HG03139 (cell line): Measurements from ENCODE around the gene PJVK.
A peak's percentile ranks its signal among the peaks of the same experiment; 100 is the strongest.
"Not testable (repeated sequence)": the region's sequence is repeated elsewhere in the genome, so short reads cannot be mapped to it uniquely, and the experiment has no call there.

Experiments used
- ATAC-seq: cut with Tn5 transposase; IDR thresholded peaks from one replicate; pipeline ENCODE4 v1.9.1; 2021; ENCODE audit not compliant: unreplicated experiment

PJVK gene

GRCh38 chr2:178428396-178428806 is 22.8 kb upstream of the PJVK start:
- ATAC-seq: no peak

DNA sequence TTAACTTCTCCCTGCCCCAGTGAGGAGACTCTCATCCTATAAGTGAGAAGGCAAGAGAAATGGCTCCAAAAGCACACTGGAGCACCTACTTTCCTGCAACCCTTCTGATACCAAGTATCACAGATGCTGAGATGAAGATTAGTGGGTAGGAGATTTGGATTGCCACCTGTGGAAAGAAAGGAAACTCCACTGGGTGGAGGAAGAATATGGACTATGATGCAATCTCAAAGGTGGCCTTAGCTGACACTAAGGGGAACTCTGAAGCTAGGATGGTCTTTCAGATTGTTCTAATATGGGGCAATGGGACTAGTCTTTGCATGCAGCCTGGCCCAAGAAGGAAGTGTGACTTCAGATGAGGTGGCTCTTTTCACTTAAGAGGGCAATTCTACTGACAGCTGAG is 21.8 kb upstream of the PJVK start:
- ATAC-seq: no peak

DNA sequence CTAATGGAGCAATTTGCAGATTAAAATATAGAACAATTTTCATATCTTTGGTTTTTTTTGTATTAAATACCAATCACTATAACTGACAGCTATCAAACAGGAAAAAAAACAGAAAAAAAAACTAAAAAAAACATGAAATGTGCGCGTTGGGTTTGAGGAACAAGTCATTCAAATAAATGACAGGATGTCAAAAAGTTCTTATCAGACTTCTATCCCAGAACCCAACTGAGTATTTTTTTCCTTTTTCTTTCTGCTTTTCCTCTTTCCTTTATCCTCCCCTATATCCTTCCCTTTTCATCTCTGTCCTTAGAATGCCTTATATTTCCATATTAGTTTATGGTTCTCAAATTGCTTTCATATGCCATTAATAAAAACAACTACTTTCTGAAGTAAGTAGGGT is 14.5 kb upstream of the PJVK start:
- no peak for ATAC-seq

GRCh38 chr2:178441426-178441825 is 9.8 kb upstream of the PJVK start:
- no peak for ATAC-seq

- no peak for ATAC-seq
Measured at GRCh38 chr2:178448968-178449661, 2.1 kb upstream of the PJVK start.

DNA sequence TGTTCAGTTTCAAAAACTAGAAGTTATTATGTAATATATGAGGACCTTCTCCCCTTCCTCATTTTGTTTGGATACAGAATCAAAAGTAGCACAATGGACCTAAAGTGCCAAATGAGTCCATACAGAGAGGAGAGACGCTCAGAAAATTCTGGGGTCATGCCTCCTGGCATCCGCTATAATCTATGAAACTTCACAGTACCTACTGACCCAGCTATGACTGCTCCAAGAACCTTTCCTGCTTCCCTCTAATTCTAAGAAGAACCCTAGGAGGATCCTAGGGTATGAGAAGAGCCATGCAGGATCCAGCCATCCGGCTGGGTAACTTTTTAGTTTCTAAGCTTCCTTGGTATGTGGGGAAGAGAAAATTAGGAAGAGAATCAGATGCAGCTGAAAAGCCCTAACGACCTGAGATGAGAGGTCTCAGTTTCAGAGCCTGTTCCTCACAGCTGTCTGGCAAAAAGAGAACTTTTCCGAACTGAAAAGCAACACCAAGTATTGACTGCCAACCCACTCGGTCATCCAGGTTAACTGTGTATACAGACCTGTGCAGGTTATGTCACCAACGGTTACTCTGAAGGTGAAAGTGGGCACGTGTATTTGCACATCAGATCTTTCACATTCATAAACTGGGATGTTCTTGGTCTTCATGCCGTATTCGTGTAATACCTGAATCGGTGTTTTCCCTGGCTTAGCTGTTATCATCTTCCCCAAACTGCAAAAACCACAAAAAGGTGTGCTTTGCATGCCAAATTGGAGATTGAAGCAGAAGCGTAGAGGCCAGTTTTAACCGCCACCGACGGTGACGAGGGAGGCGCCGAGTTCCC is 1.3 kb upstream of the PJVK start:
- peak; percentile 4 for ATAC-seq

DNA sequence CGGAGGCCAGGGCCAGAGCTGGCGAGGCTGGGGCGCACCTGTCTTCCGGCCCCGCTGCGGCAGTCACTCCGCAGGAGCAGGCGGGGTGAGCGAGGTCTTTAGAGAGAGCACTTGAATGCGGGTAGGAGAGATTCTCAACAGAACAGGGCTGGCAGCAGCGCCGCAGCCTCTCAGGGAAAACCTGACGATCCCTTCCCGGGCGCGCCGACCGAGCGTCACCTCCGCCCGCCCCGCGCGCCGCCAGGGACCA is 729 bp upstream of the PJVK start:
- peak; percentile 46 for ATAC-seq

DNA sequence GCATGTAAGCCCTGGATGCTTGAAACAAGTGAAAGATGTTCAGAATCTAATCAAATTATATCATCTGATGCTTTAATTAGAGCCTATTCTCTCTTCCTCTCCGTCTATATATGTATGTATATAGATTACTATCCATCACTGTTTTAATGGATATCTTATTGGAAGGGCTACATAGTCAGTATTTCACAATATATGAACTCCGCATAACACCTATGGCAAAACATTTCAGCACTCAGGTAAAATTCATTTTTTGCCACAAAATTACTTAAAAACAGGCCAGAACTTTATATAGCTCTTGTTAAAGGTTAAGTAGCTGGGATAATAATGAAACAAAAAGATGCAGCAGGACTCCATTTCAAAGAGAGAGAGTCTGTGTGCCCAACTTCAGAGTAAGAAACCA is 1.2 kb downstream of the PJVK start:
- no peak for ATAC-seq

DNA sequence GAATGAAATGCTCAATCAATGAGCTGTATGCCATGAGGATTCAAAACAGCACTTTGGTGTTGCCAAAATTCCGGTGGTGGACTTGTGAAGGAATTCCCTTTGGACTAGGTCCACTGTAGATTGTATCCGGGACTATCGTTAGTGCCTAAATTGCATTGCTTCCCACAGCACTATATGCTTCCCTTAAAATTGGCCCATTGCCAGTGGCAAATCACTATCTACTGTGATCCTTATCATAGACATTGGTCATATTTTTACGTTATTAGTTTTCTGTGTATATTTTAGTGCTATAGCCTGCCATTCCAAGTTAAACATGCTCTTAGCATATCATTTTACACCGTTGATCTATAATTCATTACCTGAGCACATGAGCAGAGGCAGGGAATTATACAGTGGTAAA is 1.7 kb downstream of the PJVK start:
- ATAC-seq: no peak

GRCh38 chr2:178455947-178456346 is 4.8 kb downstream of the PJVK start:
- ATAC-seq: no peak

- no peak for ATAC-seq
Measured at GRCh38 chr2:178457390-178457886, 6.3 kb downstream of the PJVK start.

DNA sequence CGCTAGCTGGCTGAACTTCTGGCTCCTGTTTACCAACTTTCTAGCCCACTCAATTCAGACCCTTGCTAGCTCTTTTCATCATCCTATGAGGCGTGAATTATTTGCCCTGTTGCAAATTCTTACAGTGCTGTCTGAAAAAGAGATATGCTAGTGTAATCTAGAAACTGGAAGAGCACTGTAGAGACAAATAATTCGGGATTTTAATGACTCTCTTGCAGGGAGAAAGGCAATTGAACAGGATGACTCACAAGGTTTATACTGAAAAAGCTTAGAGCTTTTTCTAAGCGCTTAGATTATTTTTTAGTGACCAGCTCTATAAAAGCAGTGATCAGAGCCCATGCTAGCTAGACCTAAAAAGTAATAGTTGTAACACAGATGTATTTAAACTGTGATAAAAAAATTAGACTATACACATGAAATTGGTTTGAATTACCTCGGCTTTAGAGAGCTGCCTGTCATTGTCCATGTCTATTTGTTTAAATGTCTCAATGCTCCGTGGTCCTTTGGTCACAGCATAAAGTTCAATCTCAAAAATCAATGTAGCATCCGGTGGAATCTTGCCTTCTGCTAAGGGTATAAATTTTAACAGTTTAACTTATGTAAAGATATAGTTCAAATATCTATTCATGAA is 18.2 kb downstream of the PJVK start:
- ATAC-seq: no peak

DNA sequence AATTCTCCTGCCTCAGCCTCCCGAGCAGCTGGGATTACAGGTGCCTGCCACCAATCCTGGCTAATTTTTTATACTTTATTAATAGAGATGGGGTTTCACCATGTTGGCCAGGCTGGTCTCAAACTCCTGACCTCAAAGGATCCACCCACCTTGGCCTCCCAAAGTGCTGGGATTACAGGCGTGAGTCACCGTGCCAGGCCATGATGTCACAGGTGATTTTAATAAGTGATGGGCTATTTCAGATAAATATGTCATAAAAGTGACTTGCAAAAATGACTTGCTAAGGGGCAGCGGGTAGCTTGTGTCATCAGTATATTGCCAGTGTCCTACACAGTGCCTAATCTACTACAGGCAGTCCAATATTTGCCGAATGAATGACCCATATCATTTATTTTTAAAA is 20.1 kb downstream of the PJVK start:
- not testable (repeated sequence) for ATAC-seq

DNA sequence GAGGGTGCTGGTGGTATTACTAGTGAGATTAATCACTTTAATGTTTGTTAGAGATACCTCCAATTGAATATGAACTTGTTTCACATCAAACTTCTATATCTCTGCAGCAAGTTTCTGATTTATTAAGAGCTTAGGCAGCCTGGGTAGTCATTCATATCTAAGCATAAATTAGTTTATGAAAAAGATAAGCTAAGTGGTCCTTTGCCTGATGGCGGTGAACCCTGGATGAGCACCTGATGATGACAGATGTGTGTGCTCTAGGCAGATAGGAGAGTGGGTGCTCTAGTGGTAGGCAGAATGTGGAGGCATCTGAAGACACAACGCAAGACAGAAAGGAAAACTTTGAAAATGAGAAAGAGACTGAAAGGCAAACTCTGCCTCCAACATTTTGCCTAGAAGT is 22.2 kb downstream of the PJVK start:
- ATAC-seq: no peak

DNA sequence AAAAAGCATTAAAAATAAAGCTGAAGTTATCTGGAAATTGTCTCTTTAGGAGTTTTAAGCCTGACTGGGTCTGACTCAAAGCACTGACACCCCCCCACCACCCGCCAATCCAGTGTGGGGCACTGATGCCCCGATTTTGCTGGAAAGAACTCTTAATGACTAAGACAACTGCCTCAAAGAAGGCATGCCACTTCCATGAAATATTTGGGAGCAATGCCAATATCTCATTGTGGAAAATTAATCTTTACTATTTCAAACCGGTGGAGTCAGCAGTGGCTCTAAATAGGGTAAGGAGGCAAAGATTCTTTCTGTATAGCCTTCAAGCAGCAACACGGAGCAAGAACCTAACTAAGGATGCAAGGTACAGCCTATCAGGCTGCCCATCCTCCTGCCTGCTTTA is 22.8 kb downstream of the PJVK start:
- no peak for ATAC-seq

- ATAC-seq: no peak
Measured at GRCh38 chr2:178474560-178474959, 23.4 kb downstream of the PJVK start.

DNA sequence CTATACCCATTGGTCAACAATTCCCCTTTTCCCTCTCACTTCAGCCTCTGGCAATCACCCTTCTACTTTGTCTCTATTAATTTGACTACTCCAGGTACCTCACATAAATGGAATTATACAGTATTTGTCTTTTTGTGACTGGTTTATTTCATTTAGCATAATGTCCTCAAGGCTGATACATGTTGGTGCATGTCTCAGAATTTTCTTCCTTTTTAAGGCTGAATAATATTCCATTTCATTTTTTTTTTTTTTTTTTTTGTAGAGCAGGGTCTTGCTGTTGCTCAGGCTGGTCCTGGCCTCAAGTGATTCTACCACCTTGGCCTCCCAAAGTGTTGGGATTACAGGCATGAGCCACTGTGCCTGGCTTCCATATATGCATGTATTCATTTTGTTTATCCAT is 25.3 kb downstream of the PJVK start:
- no peak for ATAC-seq

GRCh38 chr2:178477443-178478129 is 26.4 kb downstream of the PJVK start:
- ATAC-seq: no peak

DNA sequence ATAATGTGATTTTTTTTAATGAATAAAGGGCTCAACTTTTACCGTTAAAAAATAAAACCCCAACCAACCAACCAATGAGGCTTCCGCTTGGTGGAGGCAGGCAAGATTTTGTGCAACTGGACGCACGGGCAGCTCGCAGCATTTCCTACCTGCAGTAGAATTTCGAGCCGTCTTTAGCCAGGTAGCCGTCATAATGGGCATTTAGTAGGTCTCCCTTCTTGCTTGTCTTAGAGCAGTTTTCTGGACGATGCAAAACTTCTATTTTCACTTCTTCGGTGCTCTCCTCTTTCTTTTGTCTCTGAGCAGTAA is 26.9 kb downstream of the PJVK start:
- ATAC-seq: no peak

DNA sequence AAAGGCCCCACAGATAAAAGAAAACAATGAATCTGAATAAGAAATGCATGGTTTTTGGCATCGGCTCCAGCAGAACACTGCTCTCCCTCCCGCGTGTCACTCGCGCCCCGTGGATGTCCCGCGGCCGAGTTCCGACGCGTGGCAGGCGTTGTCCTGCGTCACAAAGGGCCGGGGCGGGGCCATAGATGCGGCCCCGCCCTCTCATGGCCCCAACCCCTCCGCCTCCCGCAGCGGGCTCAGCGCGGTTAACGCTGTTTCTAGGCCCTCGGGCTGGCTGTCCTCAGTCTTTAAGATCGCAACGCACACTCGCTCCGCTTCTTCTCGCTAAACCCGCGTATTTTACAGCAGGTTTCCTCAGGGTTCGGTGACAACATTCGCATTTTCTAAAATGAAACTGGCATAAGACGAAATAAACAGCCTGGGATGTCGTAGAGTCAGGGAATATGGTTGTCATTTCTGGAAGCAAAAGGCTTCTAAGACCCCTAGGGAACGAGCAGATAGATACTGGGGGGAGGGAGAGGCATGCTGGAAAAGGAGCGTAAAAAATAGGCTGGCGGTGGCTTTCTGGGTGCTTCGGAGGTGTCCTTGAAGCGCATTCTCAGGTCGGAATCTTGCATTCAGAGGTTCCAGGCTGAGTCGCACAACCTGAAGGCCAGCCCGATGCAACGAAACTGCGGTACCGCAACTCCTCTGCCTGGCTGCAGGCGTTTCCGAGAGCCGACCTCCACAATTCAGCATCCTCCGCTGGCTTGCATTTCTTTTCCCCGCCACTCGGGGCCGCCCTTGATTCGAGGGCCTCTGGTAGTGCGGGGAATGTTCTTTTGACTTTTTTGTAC is 27.5 kb downstream of the PJVK start, which contains the start of gene FKBP7:
FKBP7 (minus strand) TSS at position 162 of the 836 bp plus-strand sequence; CDS start at position 61, 101 bp downstream.
- ATAC-seq: peak; percentile 46

GRCh38 chr2:178479275-178479616 is 28.1 kb downstream of the PJVK start:
- ATAC-seq: no peak
